K562 (cell line): ENCODE measurements around the gene ANKRD13B. TPM values are rescaled to one million over a fixed set of nuclear protein-coding genes. Genes with fewer than 3 reads are reported as not detected.

Source experiments
- ARID3B ChIP-seq: fragments of 250-450 bp; sonication (Bioruptor Pico); IDR thresholded peaks from 2 replicates; pipeline ENCODE4 v1.4.0; 2020; ENCODE audit warnings: borderline replicate concordance
- BRD4 ChIP-seq: fragments of 200-600 bp; sonication (generic); IDR thresholded peaks from 2 replicates; pipeline ENCODE4 v1.6.1; 2017; ENCODE audit warnings: inconsistent platforms
- C11orf30 ChIP-seq: fragments of 450-650 bp; IDR thresholded peaks from 2 replicates; pipeline ENCODE4 v1.6.1; 2016; ENCODE audit warnings: low read depth, mild to moderate bottlenecking
- CTCF ChIP-seq, 3 experiments: IDR thresholded peaks in 2 of 3; conservative IDR thresholded peaks in 1 of 3; 2 replicates each; pipeline ENCODE4 v1.5.1; 2011 to 2012; ENCODE audit warnings: low read length in 3 of 3, mild to moderate bottlenecking in 3 of 3, control low read depth in 2 of 3, improper control_type of control experiment in 1 of 3, inconsistent platforms in 1 of 3, low read depth in 1 of 3, mixed read lengths in 1 of 3, moderate library complexity in 1 of 3; ENCODE audit not compliant: insufficient read depth in 2 of 3
- ESRRB ChIP-seq: fragments of 250-450 bp; sonication (Bioruptor Pico); IDR thresholded peaks from 2 replicates; pipeline ENCODE4 v1.5.0; 2020; ENCODE audit warnings: mild to moderate bottlenecking, moderate library complexity, borderline replicate concordance
- KAT7 ChIP-seq: sonication (generic); formaldehyde crosslinking; IDR thresholded peaks from 2 replicates; pipeline ENCODE4 v1.8.0; 2022; ENCODE audit warnings: missing genetic modification reagents, mild to moderate bottlenecking, borderline replicate concordance
- MBD1 ChIP-seq: fragments of 250-450 bp; sonication (Bioruptor Pico); IDR thresholded peaks from 2 replicates; pipeline ENCODE4 v1.8.0; 2022; ENCODE audit warnings: inconsistent platforms
- MCM5 ChIP-seq: fragments of 450-650 bp; IDR thresholded peaks from 2 replicates; pipeline ENCODE4 v1.6.1; 2016; ENCODE audit warnings: low read depth
- MYC ChIP-seq, 2 experiments: fragments of 250-450 bp in 1 of 2; sonication (Bioruptor Pico) in 1 of 2; IDR thresholded peaks; 2 replicates each; pipeline versions ENCODE4 v1.5.1 to v1.6.1; 2012 to 2021; ENCODE audit warnings: low read depth in 2 of 2, borderline replicate concordance in 1 of 2, improper control_type of control experiment in 1 of 2, low read length in 1 of 2, mild to moderate bottlenecking in 1 of 2, moderate library complexity in 1 of 2
- NFIX ChIP-seq: fragments of 250-450 bp; sonication (Bioruptor Pico); IDR thresholded peaks from 2 replicates; pipeline ENCODE4 v1.4.0; 2020; ENCODE audit warnings: low read depth, mild to moderate bottlenecking, moderate library complexity
- RBFOX2 ChIP-seq: fragments of 200-400 bp; formaldehyde crosslinking; IDR thresholded peaks from 2 replicates; pipeline ENCODE4 v1.6.1; 2017; ENCODE audit warnings: low read depth, mild to moderate bottlenecking, low read length, moderate library complexity
- RBM15 ChIP-seq: fragments of 200-400 bp; formaldehyde crosslinking; IDR thresholded peaks from 2 replicates; pipeline ENCODE4 v1.6.1; 2018; ENCODE audit warnings: mild to moderate bottlenecking, low read length, moderate library complexity; ENCODE audit not compliant: insufficient read depth
- SMAD1 ChIP-seq: fragments of 150-350 bp; IDR thresholded peaks from 2 replicates; pipeline ENCODE4 v1.6.1; 2014; ENCODE audit warnings: low read length, low read depth; ENCODE audit not compliant: partially characterized antibody
- SNIP1 ChIP-seq: fragments of 450-650 bp; IDR thresholded peaks from 2 replicates; pipeline ENCODE4 v1.7.1; 2017; ENCODE audit warnings: low read depth, mild to moderate bottlenecking
- STAT5A ChIP-seq: IDR thresholded peaks from 2 replicates; pipeline ENCODE4 v1.6.1; 2012; ENCODE audit warnings: low read length, inconsistent platforms, borderline replicate concordance
- TEAD4 ChIP-seq, 2 experiments: sonication (generic) in 1 of 2; formaldehyde crosslinking in 1 of 2; IDR thresholded peaks; 2 replicates each; pipeline versions ENCODE4 v1.6.1 to v1.8.0; 2012 to 2022; ENCODE audit warnings: borderline replicate concordance in 1 of 2, inconsistent platforms in 1 of 2, low read length in 1 of 2, mild to moderate bottlenecking in 1 of 2, missing genetic modification reagents in 1 of 2
- ZNF175 ChIP-seq: fragments of 200-800 bp; sonication (Bioruptor generic); IDR thresholded peaks from 2 replicates; pipeline ENCODE4 v1.6.1; 2016; ENCODE audit warnings: low read depth, mild to moderate bottlenecking, missing genetic modification characterization, missing compliant biosample characterization
- ZNF23 ChIP-seq: fragments of 250-450 bp; sonication (Bioruptor Pico); IDR thresholded peaks from 2 replicates; pipeline ENCODE4 v1.4.0; 2020; ENCODE audit warnings: mild to moderate bottlenecking
- polyA plus RNA-seq, 8 experiments: library from polyadenylated mRNA; depleted of rRNA in 4 of 8; stranded (reverse) in 5 of 8; unstranded in 3 of 8; fragments of >200 nt; fragmentation: Nextera tagmentation in 2 of 8; fragmentation: Illumina TruSeq in 1 of 8; extraction: Ambion mirVana in 2 of 8; extraction: Trizol in 1 of 8; gene quantifications; 2 replicates each; pipeline versions ENCODE4 v1.2.1 to v1.2.3, GENCODE V29; 2011 to 2014; ENCODE audit warnings: inconsistent platforms in 1 of 8, missing spikeins in 1 of 8
- total RNA-seq, 7 experiments: library from RNA; depleted of rRNA in 6 of 7; stranded (reverse); fragments of >200 nt in 6 of 7; fragmentation: Illumina TruSeq in 2 of 7; extraction: Trizol in 2 of 7; gene quantifications; 2 replicates each; pipeline versions ENCODE4 v1.2.1 to v1.2.3, GENCODE V29; 2011 to 2021; ENCODE audit warnings: low replicate concordance in 1 of 7
- TF ChIP-seq, protein P1 (sequence below), 3 experiments: fragments of 200-800 bp in 1 of 3; sonication (Bioruptor generic) in 1 of 3; sonication (generic) in 1 of 3; formaldehyde crosslinking in 1 of 3; IDR thresholded peaks; 2 replicates each; pipeline versions ENCODE4 v1.6.1 to v1.8.0; 2016 to 2022; ENCODE audit warnings: mild to moderate bottlenecking in 2 of 3, missing compliant biosample characterization in 2 of 3, missing genetic modification characterization in 2 of 3, missing genetic modification reagents in 1 of 3

The ANKRD13B gene
- total and polyA plus RNA-seq, 9 of the 15 experiments (the other 6 are each of a cell fraction or from before 2014, with no cell fraction given) = 0.15 to 28.1 (median 4.6) TPM

- peak; percentile 51 for TF ChIP-seq RBFOX2
- TF ChIP-seq C11orf30 = no peak
- TF ChIP-seq STAT5A = no peak
- no peak for TF ChIP-seq BRD4
- no peak for TF ChIP-seq KAT7
- no peak for TF ChIP-seq NFIX (CRISPR knock-in tag)
- peak; percentile 51 to 79 (median 63) for TF ChIP-seq CTCF (IDR thresholded peaks at IDR 0.05 in 2 of 3, conservative IDR thresholded peaks at IDR 0.05 in 1 of 3; ENCODE audit: insufficient read depth in 2 of 3, low read depth in 1 of 3, low read length in 3 of 3)
- no peak for TF ChIP-seq ZNF23
- peak; percentile 38 for TF ChIP-seq MYC (IDR thresholded peaks at IDR 0.05; ENCODE audit: low read depth, low read length)
- TF ChIP-seq MYC (CRISPR knock-in tag; IDR thresholded peaks at IDR 0.05; ENCODE audit: borderline replicate concordance, low read depth) = no peak
- TF ChIP-seq MCM5 = no peak
- no peak for TF ChIP-seq ESRRB (CRISPR knock-in tag)
- TF ChIP-seq, protein P1, sequence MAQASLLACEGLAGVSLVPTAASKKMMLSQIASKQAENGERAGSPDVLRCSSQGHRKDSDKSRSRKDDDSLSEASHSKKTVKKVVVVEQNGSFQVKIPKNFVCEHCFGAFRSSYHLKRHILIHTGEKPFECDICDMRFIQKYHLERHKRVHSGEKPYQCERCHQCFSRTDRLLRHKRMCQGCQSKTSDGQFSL (CRISPR knock-in tag; IDR thresholded peaks at IDR 0.05) = peak; percentile 57; the same call in 1 of the 2 replicates
- TF ChIP-seq, protein P1 (tag; IDR thresholded peaks at IDR 0.05) = no peak
- no peak for TF ChIP-seq ARID3B (CRISPR knock-in tag)
- TF ChIP-seq SNIP1 = no peak
- TF ChIP-seq RBM15 = no peak
- TF ChIP-seq TEAD4 (IDR thresholded peaks at IDR 0.05; ENCODE audit: low read length) = 0 out of 2 replicates have a peak, but pooled peaks have one; percentile 4
- TF ChIP-seq TEAD4 (CRISPR knock-in tag; IDR thresholded peaks at IDR 0.05; ENCODE audit: borderline replicate concordance) = no peak
- TF ChIP-seq MBD1 (CRISPR knock-in tag) = no peak
- no peak for TF ChIP-seq SMAD1
- no peak for TF ChIP-seq ZNF175
Observed at GRCh38 chr17:29567554-29568330, 25.2 kb upstream of the ANKRD13B start (continued).
